GM21367 (cell line): ENCODE data around the gene MYRIP.

ENCODE experiments used
- ATAC-seq: cut with Tn5 transposase; IDR thresholded peaks from one replicate; pipeline ENCODE4 v1.9.1; 2021; ENCODE audit not compliant: unreplicated experiment

The MYRIP gene

DNA sequence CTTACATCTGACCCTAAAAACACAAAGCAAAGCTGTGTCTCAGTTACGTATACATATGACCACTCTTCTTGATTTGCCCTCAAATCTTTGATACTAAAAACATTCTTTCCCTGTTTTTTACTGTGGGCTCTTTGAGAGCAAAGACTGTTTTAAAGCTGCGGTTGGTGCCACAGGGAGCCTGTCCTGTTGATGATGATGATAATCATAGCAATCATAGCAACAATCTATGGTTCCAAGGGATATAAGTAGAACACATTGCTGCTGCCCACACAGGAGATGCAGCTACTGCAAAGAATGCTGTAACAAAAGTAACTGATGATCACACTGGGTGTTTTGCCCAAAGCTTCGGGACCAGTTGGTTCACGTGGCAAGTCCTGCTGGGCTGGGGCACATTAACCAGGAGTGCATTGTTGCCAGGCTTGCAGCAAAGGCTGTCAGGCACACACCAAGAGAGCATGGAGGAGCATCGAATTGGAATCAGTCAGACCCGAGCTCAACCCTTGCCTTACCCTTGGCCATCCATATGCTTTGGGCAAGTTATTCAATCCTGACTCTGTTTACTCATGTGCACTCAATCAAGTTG lies 368.7 kb downstream of the MYRIP start:
- no peak for ATAC-seq

DNA sequence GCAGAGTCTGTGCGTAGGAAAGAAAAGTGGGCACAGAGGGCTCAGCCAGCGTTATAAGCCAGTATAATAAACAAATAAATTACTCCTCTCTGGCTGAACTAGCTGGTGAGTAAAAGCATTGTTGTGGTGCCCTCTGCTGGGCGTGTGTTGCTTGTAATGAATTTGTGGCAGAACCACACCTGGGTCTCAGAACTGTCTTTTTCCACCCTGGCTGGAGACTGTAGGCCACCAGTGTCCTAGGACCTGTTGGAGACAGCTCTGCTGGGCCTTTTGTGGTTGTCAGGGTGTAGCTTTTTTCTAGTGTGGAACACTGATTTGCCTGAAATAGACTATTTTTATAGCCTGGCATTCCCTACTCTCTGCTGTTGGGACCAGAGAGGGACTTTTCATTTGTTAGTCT lies 369.6 kb downstream of the MYRIP start:
- peak; percentile 51 for ATAC-seq

DNA sequence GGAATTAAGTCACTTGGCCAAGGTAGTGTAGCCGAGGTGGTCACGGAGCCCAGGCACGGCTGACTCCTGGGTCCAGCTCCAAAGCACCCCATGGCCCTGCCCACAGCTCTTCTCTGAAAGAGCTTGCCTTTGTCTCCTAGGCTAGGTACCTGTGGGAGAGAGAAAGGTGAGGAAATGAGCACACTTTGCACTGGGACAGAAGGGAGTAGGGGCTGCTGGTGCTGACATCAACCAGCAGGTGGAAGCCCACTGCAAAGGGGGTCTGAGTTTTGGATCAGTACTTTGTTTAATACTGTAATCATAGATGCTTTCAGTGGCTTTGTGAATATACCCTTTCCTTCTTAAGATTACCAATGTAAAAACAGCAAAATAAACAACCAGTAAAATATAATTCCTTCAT lies 371.8 kb downstream of the MYRIP start:
- no peak for ATAC-seq

DNA sequence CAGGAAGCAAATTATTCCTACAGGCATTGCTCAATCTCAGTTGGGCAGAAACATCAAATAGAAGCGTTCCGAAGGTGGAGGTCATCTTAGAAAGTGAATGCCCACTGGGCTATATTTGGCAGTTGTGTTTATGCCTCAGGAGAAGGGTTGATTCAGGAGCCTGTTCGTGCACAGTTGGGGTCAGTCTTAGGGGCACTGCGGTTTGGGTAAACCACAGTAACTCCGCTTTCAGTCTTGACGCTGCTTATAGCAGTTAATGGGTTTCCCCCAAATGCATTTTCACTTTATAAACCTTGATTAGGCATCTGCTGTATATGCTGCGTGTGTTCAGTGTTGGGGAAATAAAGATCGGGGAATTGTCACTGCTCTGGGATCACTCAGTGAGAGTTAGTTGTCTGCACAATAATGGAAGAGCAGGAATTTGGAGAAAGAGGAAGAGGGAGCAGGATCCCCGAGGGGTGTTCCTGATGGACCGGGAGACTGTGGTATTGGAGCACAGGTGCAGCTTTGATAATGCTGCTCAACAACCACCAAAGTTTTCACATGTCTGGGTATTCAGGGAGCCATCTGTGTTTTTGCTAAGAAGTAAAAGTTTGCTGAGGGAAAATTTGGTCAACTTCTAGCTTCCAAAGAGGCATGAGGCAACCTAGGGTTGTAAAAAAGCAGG lies 375.8 kb downstream of the MYRIP start:
- peak; percentile 59 for ATAC-seq

DNA sequence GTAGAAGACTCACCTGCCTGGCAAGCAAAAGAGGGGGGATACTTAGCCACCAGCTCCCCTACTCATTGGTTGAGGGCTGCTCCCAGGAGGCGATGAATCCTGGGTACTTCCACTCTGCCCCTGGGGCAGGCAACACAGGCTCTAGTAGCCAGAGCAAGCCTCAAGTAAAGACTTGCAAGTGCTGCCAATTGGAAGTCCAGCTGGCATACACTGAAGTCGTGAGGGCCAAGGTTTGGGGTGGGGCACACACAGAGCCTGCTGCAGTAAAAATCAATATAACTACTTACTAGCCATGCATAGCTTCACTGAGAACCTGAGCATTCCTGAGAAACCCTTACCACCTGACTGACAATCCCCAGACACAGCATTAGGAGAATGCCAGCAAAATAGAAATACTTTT lies 377.1 kb downstream of the MYRIP start:
- ATAC-seq: no peak

DNA sequence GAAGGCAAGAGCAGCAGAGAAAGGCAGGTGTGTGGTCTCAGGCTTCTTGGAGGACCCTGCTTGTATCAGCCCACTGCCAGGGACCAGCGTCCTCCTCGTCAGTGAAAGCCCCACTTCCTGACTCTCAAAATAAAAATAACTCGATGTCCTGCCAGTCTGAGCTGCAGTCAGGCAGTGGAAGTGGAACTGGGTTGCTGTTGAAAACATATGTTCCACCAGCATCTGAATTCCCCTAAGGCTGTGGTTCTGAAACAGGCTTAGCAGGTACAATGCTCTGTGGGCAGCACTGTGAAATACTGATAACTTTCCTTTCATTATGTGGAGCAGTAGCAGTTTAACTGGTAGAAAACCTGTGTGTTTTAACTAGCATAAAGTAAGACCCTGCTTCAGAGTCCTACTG lies 378.5 kb downstream of the MYRIP start:
- peak; percentile 80 for ATAC-seq

DNA sequence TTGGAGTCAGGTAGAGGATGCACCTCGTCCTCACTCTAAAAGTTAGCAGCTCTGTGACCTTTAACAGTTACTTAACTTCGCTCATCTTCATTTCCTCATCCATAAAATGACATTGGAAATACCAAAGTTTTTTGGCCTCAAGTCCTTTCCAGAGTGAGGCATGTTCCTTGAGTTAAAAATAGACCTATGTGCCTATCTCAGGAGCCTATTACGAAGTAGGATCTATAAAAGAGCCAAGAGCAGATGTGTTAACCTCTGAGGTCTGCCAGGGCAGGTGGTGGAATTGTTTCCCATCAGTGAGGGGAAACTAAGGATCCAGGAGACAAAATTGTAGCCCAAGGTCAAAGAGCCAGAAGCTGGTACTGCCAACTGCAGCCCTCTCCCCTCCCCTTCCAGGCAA lies 379.7 kb downstream of the MYRIP start:
- ATAC-seq: no peak

DNA sequence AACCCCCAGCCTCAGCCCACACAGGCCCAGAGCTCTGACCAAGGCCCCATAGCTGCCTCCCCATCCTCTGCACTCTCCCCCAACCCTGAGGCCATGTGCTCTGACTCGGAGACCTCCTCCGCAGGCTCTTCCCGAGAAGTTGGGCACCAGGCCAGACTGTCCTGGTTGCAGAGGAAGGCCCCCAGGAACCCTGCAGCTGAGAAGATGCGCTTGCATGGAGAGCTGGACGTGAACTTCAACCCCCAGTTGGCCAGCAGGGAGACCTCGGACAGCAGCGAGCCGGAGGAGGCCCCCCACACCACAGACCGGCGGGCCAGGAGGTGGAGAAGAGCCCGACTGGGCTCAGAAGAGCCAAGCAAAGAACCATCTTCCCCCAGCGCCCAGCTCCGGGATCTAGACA lies 380.6 kb downstream of the MYRIP start:
- ATAC-seq: no peak

DNA sequence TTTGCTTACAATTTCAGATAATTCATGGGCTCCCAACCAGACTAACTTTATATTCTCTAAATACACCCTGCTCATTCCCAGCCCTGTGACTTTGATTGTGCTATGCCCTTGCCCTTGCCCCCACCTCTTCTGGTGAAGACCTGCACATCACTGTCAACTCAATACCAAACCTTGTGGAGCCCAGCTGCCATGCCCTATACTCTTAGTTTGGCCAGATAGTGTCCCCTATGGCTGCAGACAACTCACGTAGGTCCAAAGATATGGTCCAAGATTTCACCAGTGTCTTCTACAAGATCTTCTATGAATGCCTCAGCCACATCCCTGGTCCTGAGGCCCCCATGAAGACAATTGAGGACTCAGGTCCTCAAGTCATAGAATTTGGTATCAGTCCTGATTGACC lies 381.8 kb downstream of the MYRIP start:
- ATAC-seq: no peak

DNA sequence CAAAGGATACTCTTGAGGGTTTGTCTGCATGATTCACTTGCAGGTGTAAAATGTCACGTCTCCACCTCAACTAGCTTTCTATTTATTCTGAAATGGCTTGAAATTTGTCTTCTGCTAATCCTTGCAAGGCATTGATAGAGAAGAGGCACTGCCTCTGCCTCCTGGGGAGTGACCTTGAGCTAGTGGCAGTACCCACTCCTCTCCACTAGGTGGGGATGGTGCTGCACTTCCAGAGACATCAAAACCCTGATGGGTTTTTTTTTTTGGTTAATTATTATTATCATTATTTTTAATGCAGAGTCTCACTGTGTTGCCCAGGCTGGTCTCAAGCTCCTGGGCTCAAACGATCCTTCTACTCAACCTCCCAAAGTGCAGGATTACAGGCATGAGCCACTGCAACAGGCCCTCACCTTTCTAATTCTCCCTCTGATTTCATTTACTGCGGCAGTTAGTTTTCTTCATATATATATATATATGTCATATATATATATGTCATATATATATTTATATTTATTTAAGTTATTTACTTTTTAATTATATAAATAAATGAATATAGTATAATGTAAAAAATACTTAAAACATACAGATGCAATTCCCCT lies 382.5 kb downstream of the MYRIP start:
- no peak for ATAC-seq

DNA sequence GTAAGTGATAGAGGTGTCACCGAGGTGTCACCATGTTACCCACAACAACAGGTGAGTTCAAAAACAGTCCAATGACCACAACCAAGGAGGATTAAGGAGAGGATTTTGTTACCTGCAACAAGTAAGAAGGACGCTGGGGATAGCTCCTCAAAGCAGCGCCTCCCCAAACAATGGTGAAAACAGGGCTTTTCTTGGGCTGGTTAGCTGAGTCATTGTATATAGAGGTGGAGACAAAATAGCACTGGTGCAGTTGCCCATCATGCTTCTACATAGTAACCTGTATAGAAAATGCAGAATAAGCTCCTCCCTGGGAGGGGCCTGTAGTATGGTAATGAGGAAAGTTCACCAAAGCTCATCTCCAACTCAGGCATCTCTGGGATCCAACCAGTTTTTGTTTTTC lies 383.2 kb downstream of the MYRIP start:
- no peak for ATAC-seq

DNA sequence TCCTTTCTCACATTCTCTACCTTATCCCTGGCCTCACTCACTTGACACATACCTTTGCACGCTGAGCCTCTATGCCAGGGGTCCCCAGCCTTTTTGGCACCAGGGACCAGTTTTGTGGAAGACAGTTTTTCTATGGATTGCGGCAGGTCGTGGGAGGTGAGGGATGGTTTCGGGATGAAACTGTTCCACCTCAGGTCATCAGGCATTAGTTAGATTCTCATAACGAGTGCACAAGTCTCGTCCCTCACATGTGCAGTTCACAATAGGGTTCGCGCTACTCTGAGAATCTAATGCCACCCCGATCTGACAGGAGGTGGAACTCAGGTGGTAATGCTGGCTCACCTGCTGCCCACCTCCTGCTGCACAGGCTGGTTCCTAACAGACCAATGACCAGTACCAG lies 387.6 kb downstream of the MYRIP start:
- ATAC-seq: no peak

DNA sequence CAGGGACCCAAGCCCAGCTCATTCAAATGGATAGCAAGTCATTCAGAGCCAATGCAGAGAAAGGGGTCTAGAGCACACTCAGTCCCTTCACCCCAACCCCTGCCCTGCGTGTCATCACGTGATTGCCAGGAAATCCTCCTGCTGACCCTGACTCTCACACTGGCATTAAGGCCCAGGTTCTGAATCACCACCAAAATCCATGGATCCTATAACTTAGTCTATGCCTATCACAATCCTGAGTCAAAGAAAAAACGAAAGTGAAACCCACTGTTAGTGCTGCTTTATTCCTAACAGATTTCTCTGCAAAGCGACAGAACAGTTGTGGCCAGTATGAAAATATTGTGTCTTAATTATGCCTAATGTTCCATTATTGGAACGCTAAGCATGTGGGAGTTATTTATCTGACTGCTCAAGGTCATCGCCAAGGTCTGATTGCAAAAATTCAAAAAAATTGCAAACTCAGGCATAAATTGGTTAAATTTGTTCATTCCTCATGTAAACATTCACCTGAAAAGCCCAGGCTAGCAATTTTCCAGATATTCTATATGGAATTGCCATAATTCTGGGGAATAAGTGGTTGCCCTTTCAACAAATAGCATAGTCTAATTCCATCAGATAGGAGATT lies 391.4 kb downstream of the MYRIP start:
- ATAC-seq: no peak

DNA sequence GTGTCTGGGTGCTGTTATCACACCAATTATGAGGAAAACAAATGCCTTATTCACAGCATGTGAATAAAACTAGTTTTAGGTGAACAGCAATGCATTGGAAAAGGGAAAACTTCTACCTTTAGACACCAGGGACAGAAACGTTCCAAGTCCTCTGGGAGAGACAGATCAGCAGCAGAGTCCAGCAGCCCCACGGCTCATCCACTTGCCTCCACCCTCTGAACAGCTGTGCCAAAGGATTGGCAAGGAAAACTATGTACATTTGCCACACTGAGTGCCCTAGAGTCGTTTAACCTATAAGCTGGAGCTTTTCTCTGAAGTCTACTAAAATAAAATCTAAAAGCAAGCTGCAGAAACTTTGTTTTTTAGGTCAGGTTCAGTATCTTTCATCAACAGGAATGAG lies 392.4 kb downstream of the MYRIP start:
- no peak for ATAC-seq

DNA sequence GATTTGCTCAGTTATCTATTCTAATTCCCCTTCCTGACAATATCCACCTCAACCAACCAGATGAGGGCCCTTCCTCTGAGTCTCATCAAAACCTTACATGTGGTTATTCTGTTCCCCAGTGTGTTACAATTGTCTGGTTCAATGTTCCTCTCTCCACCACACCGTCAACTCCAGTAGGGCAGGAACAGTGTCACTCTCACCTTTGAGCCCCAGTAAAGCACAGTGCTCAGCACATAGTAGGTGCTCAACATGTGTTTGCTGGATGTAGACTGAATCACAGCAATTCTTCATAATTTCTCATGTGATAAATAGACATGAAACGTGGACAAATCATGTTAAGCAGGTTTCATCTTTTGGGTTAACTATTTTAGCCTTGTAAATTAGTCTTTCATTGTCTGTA lies 397.1 kb downstream of the MYRIP start:
- no peak for ATAC-seq

DNA sequence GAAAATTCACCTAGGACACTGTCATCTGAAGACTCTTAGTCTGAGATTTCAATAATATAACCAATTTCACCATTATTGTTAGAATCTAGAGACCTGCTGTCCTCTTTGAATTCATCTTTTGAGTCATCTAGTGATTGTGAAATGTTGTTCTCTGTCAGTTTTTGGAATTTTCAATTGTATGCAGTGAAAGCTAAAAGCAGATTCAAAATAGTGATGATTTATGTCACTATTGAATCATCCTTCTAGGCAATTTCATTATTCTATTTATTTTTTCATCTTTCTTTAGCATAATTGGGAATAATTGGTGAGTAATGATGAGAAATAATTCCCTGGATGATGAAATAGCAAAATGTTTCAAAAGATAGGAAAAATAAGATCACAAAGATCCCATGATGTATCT lies 398.4 kb downstream of the MYRIP start:
- no peak for ATAC-seq

DNA sequence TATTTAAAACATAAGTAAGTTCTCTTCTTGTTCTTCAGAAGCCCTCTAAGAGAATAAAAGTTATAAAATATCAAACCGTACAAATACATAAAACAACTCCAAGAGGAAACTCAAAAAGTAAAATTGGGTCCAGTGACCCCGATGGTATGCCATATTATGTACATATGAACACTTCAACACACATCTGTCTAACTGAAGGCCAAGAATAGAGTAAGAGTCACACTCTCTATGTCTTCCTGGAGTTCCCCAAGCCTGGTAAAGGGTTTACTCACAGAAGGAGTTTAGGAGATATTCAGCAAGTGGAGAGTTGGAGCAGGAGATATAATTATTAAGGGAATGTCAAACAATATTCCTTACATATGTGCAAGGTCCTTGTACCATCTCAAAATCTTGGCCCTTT lies 398.8 kb downstream of the MYRIP start:
- no peak for ATAC-seq

DNA sequence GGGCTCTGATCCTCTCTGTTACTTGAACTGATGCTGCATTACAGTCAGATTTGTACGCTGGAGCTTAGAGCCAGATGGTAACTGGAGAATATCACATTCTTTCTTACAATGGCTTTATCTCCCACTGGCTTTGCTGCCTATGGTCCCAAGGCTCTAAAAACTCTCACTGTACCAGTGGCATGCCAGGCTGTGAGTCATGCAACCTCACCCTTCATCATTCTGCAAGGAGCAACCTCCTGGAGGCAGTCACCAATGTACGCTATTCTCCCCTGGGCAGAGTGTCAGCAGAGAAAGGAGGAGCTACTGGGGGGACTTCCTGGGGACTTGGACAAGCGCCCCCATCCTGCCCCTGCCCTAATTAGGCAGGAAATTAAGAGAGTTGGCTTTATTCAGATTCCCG lies 402.2 kb downstream of the MYRIP start:
- no peak for ATAC-seq

DNA sequence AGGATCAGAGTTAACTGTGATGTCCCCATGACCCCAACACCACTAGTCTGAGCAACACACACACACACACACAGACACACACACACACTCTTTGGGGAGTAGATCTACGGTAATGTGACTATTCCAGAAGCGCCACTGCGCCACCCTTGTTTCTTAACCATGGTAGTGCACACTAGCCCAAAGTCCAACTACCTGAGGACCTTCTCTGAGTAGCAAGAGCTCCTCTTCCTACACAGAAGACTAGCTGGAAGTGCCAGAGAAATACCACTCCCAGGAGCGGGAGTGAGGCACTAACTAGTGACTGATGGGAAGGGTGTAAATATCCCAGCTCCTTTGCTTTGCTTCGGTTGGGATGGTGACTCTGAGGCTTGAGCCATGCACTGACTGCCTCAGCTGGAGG lies 404.1 kb downstream of the MYRIP start:
- no peak for ATAC-seq

DNA sequence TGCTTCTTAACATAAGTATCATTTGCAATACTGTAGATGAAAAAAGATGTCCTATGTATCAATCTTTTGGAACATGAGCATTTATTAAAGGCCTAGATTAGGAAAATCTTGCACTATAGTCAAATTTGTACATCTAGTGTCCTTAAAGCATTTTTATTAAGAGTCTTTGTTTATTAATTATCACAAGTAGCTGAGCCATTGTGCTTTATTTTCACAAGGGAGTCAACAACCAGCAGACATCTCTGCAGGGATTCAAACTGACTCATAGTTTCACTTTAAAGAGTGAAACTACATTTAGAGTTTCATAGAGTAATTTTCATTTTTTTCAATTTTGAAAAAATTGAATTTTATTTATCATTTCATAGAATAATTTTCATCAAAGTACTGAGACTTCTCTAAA lies 405.6 kb downstream of the MYRIP start:
- ATAC-seq: no peak

DNA sequence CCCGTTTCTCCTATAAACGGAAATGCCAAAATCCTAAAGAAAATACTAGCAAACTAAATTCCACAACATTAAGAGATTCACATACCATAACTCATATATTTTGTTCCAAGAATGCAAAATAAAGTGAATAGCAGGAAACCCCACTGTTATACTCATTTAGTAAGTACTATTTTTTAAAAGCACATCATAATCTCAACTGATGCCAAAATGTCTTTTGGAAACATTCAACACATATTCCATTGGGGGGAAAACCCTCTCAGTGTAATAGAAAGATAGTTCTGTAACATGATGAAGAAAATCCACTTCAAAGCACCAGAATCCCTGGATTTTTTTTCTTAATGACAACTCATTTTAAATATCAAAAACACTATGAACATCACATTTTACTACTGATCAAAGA lies 407.1 kb downstream of the MYRIP start:
- ATAC-seq: no peak

DNA sequence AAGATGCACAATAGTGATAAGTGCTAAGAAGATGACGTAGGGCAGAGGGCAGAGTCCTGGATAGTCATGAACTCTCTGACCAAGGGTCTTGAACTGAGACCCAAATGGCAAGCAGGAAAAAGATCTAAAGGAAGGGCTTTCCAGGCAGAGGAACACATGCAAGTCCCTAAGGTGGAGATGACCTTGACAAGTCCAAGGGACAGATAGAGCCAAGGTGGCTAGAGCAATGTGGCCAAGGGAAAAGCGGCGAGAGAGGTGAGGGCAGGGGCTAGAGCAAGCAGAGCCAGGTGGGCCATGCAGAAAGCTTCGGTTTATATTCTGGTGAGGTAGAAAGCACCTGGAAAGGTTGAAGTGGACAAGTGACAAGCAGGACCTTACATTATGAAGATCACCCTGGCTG lies 414.4 kb downstream of the MYRIP start:
- no peak for ATAC-seq
